Coronary artery (tissue), 2 donors: Measurements from ENCODE around the gene CKLF.

Experiments
- DNase-seq: peaks from one replicate; pipeline ENCODE4 v3.0.0-alpha.2; 2017; ENCODE audit warnings: low spot score
- H3K27ac ChIP-seq, 2 donors: fragments of 200-600 bp; sonication (generic); one replicate each; pipeline ENCODE4 v1.5.1; 2016 to 2019
- H3K4me3 ChIP-seq: fragments of 200-600 bp; sonication (generic); 2 replicates; pipeline ENCODE4 v1.5.1; 2016; ENCODE audit warnings: mild to moderate bottlenecking, moderate library complexity
- TF ChIP-seq, protein P1 (sequence below): fragments of 200-600 bp; sonication (generic); IDR thresholded peaks from one replicate; pipeline ENCODE4 v1.5.1; 2019; ENCODE audit warnings: antibody characterized with exemption

The CKLF gene, protein sequence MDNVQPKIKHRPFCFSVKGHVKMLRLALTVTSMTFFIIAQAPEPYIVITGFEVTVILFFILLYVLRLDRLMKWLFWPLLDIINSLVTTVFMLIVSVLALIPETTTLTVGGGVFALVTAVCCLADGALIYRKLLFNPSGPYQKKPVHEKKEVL

GRCh38 chr16:66552286-66553177, at the start of gene CKLF:
Gene CKLF (plus strand): TSS chr16:66552576. CDS start chr16:66552716, 140 bp downstream.
- DNase-seq = peak; percentile 91
- H3K27ac ChIP-seq = peak within 1 kb of the TSS; percentile 84 to 98
- TF ChIP-seq, protein P1, sequence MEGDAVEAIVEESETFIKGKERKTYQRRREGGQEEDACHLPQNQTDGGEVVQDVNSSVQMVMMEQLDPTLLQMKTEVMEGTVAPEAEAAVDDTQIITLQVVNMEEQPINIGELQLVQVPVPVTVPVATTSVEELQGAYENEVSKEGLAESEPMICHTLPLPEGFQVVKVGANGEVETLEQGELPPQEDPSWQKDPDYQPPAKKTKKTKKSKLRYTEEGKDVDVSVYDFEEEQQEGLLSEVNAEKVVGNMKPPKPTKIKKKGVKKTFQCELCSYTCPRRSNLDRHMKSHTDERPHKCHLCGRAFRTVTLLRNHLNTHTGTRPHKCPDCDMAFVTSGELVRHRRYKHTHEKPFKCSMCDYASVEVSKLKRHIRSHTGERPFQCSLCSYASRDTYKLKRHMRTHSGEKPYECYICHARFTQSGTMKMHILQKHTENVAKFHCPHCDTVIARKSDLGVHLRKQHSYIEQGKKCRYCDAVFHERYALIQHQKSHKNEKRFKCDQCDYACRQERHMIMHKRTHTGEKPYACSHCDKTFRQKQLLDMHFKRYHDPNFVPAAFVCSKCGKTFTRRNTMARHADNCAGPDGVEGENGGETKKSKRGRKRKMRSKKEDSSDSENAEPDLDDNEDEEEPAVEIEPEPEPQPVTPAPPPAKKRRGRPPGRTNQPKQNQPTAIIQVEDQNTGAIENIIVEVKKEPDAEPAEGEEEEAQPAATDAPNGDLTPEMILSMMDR = no peak
- peak within 1 kb of the TSS; percentile 89 for H3K4me3 ChIP-seq

GRCh38 chr16:66503030-66503429, 49.3 kb upstream of the CKLF start:
- Histone ChIP-seq H3K4me3 (no peak overlapping the region), H3K27ac (peak overlapping the region; percentile 59 to 71)
- no peak for DNase-seq

DNA sequence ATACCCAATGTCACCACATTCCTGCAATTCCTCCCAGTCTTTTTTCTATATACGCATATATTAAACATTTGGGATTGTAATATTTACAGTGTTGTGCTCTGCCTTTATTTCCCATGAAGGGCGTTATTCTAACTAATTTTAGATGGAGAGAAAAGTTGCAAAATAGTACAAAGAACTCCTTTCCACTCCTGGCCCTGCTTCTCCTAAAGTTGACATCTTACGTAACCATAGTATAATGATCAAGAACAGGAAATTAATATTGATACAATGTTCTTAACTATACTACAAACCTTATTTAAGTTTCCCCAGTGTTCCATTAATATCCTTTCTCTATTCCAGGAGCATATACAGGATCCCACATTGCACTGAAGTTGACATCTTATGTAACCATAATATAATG, 48.8 kb upstream of the CKLF start:
- H3K27ac ChIP-seq = peak overlapping the region; percentile 59 to 71
- TF ChIP-seq, protein P1 = no peak
- DNase-seq = no peak
- H3K4me3 ChIP-seq = no peak overlapping the region

More at GRCh38 chr16:66503030-66503429, 49.3 kb upstream of the CKLF start:
- TF ChIP-seq, protein P1 = no peak

- Histone ChIP-seq H3K4me3 (no peak overlapping the region), H3K27ac (peak overlapping the region in 1 of 2 donors; percentile 37)
- DNase-seq = no peak
- TF ChIP-seq, protein P1 = no peak
Observed at GRCh38 chr16:66507731-66508239, 44.6 kb upstream of the CKLF start.

- peak overlapping the region in 1 of 2 donors; percentile 37 for H3K27ac ChIP-seq
- DNase-seq = peak; percentile 61
- H3K4me3 ChIP-seq = no peak overlapping the region
Observed at GRCh38 chr16:66508248-66508913, 44.0 kb upstream of the CKLF start.

GRCh38 chr16:66508914-66509496, 43.4 kb upstream of the CKLF start:
- TF ChIP-seq, protein P1 = no peak
- Histone ChIP-seq H3K4me3 (no peak overlapping the region), H3K27ac (peak overlapping the region in 1 of 2 donors; percentile 37)
- DNase-seq = peak; percentile 53

More at GRCh38 chr16:66508248-66508913, 44.0 kb upstream of the CKLF start:
- TF ChIP-seq, protein P1 = no peak
